CD4-positive, CD25-positive, alpha-beta regulatory T cell (primary cell): ENCODE results near the gene SMIM24. TPM values are rescaled to one million over a fixed set of nuclear protein-coding genes. Genes with fewer than 3 reads are reported as not detected.

Experiments
- ATAC-seq, 2 donors: fragments of 150-1000 bp; cut with Tn5 transposase; one replicate each; pipeline ENCODE4 v1.10.0; 2021; ENCODE audit warnings: low read depth in 2 of 2, moderate number of reproducible peaks in 2 of 2, moderate library complexity in 1 of 2
- DNase-seq, 3 donors: peaks; one replicate each; pipeline versions ENCODE4 v3.0.0 to v3.0.0-alpha.2; 2012 to 2022; ENCODE audit warnings: mixed read lengths in 1 of 3
- H3K27ac ChIP-seq: one replicate; pipeline ENCODE4 v1.7.0; 2013; ENCODE audit warnings: mild to moderate bottlenecking, low read length; ENCODE audit not compliant: insufficient read depth, poor library complexity, severe bottlenecking
- H3K27me3 ChIP-seq: one replicate; pipeline ENCODE4 v1.7.0; 2013; ENCODE audit warnings: low read length; ENCODE audit not compliant: control insufficient read depth, insufficient read depth
- H3K36me3 ChIP-seq: one replicate; pipeline ENCODE4 v1.7.0; 2013; ENCODE audit warnings: mild to moderate bottlenecking, low read length, moderate library complexity; ENCODE audit not compliant: control insufficient read depth, insufficient read depth
- H3K4me1 ChIP-seq: 2 replicates; pipeline ENCODE4 v1.7.0; 2013; ENCODE audit warnings: mild to moderate bottlenecking, low read length; ENCODE audit not compliant: insufficient read depth, control insufficient read depth, poor library complexity, severe bottlenecking
- H3K4me3 ChIP-seq: one replicate; pipeline ENCODE4 v1.7.0; 2013; ENCODE audit warnings: low read depth, mild to moderate bottlenecking, low read length, moderate library complexity
- H3K9me3 ChIP-seq, 2 experiments: 1 replicate in 1 of 2; 2 replicates in 1 of 2; pipeline ENCODE4 v1.7.0; 2013; ENCODE audit warnings: low read length in 2 of 2, mild to moderate bottlenecking in 1 of 2, moderate library complexity in 1 of 2; ENCODE audit not compliant: control insufficient read depth in 2 of 2
- H3K27ac Mint-ChIP-seq, 3 donors: one replicate each; pipeline ENCODE4 v1.8.0; 2020 to 2022; ENCODE audit warnings: mild to moderate bottlenecking in 3 of 3, mixed read lengths in 3 of 3, moderate library complexity in 2 of 3
- H3K27me3 Mint-ChIP-seq: one replicate; pipeline ENCODE4 v1.8.0; 2022; ENCODE audit warnings: mild to moderate bottlenecking, mixed read lengths
- H3K36me3 Mint-ChIP-seq: one replicate; pipeline ENCODE4 v1.8.0; 2020; ENCODE audit warnings: mixed read lengths
- H3K4me1 Mint-ChIP-seq, 4 donors: one replicate each; pipeline ENCODE4 v1.8.0; 2020 to 2022; ENCODE audit warnings: mixed read lengths in 4 of 4, mild to moderate bottlenecking in 1 of 4
- H3K4me3 Mint-ChIP-seq, 4 donors: one replicate each; pipeline ENCODE4 v1.8.0; 2020 to 2022; ENCODE audit warnings: mild to moderate bottlenecking in 4 of 4, mixed read lengths in 4 of 4, moderate library complexity in 3 of 4
- H3K9me3 Mint-ChIP-seq, 7 donors: one replicate each; pipeline ENCODE4 v1.8.0; 2020 to 2022; ENCODE audit warnings: mixed read lengths in 7 of 7, mild to moderate bottlenecking in 3 of 7, moderate library complexity in 2 of 7
- polyA plus RNA-seq, 4 donors: library from polyadenylated mRNA; unstranded; fragments of 300-500 nt; fragmentation: Illumina TruSeq; gene quantifications; one replicate each; pipeline ENCODE4 v1.2.3, GENCODE V29; 2021
- total RNA-seq: library from RNA; stranded (reverse); gene quantifications from one replicate; pipeline ENCODE4 v1.2.3, GENCODE V29; 2022

SMIM24 gene
- total and polyA plus RNA-seq, 5 donors from 2014 or later: 1.4 TPM; not detected in 4

- H3K4me3 ChIP-seq: no peak overlapping the region
- no peaks in the 10 kb centered on the region for H3K4me1 ChIP-seq
- no peak overlapping the region for H3K27ac Mint-ChIP-seq
- H3K9me3 ChIP-seq: no peaks in the 10 kb centered on the region
- H3K36me3 ChIP-seq: peaks cover 3% of the 10 kb centered on the region
- DNase-seq: no peak
- no peaks in the 10 kb centered on the region for H3K4me1 Mint-ChIP-seq
- no peaks in the 10 kb centered on the region for H3K9me3 Mint-ChIP-seq
- no peak for ATAC-seq
- H3K27me3 Mint-ChIP-seq: no peaks in the 10 kb centered on the region
- no peak overlapping the region for H3K4me3 Mint-ChIP-seq
- H3K27me3 ChIP-seq: no peaks in the 10 kb centered on the region
- no peaks in the 10 kb centered on the region for H3K36me3 Mint-ChIP-seq
- H3K27ac ChIP-seq: no peak overlapping the region
Measured at GRCh38 chr19:3458229-3459088, 21.9 kb downstream of the SMIM24 start.

DNA sequence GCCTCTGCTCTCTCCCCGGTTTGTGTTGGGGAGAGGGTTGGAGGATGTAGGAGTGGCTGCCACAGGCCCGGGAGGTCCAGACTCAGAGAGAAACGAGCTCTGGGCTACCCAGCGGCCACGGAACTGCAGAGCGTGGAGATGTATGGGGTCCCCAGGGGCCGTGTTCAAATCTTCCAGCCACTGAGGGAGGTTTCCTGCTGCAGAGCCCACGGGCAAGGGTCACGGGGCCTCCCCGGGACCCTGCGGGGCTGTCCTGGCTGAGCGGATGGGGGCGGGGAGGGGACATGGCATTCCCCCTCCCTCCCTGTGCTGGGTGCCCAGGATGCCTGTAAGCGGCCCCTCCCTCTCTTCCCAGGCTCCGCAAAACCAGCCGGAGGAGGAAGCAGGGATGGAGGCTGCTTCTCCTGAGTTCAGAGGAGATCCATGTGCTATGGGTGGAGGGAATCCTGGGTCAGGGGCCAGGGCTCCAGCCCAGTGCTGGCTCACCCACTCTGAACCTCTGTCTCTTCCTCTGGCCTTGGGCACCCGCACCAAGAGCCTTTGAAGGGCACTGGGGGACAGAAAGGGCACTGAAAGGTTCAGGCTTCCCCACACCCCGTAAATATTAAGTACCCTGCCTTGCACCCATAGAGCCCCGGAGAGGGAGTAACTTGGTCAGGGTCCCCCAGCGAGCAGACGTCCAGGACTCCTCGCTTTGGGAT, 22.6 kb downstream of the SMIM24 start:
- DNase-seq (no peak), ATAC-seq (no peak)
- H3K27me3 ChIP-seq: no peaks in the 10 kb centered on the region
- no peaks in the 10 kb centered on the region for H3K4me1 Mint-ChIP-seq
- no peaks in the 10 kb centered on the region for H3K4me1 ChIP-seq
- H3K9me3 ChIP-seq: no peaks in the 10 kb centered on the region
- H3K9me3 Mint-ChIP-seq: no peaks in the 10 kb centered on the region
- no peak overlapping the region for H3K27ac Mint-ChIP-seq
- no peak overlapping the region for H3K4me3 ChIP-seq
- H3K27ac ChIP-seq: no peak overlapping the region
- peaks cover 6% of the 10 kb centered on the region for H3K36me3 ChIP-seq
- no peaks in the 10 kb centered on the region for H3K36me3 Mint-ChIP-seq
- H3K4me3 Mint-ChIP-seq: no peak overlapping the region
- H3K27me3 Mint-ChIP-seq: no peaks in the 10 kb centered on the region

GRCh38 chr19:3456925-3457527, 23.3 kb downstream of the SMIM24 start:
- Histone ChIP-seq H3K4me3 (no peak overlapping the region), H3K27me3 (no peaks in the 10 kb centered on the region), H3K36me3 (peaks cover 8% of the 10 kb centered on the region), H3K4me1 (no peaks in the 10 kb centered on the region), H3K27ac (no peak overlapping the region), H3K9me3 (no peaks in the 10 kb centered on the region)
- H3K27me3 Mint-ChIP-seq: no peaks in the 10 kb centered on the region
- H3K27ac Mint-ChIP-seq: no peak overlapping the region
- DNase-seq (no peak), ATAC-seq (no peak)
- H3K4me3 Mint-ChIP-seq: no peak overlapping the region
- H3K36me3 Mint-ChIP-seq: no peaks in the 10 kb centered on the region
- H3K9me3 Mint-ChIP-seq: no peaks in the 10 kb centered on the region
- H3K4me1 Mint-ChIP-seq: no peaks in the 10 kb centered on the region

GRCh38 chr19:3455960-3456601, 24.2 kb downstream of the SMIM24 start:
- H3K4me3 ChIP-seq: no peak overlapping the region
- no peaks in the 10 kb centered on the region for H3K4me1 Mint-ChIP-seq
- H3K27me3 Mint-ChIP-seq: no peaks in the 10 kb centered on the region
- no peak for ATAC-seq
- H3K9me3 ChIP-seq: no peaks in the 10 kb centered on the region
- H3K27ac ChIP-seq: no peak overlapping the region
- H3K27ac Mint-ChIP-seq: no peak overlapping the region
- H3K36me3 Mint-ChIP-seq: peaks cover under 1% of the 10 kb centered on the region
- H3K36me3 ChIP-seq: peaks cover 8% of the 10 kb centered on the region
- H3K27me3 ChIP-seq: no peaks in the 10 kb centered on the region
- no peak for DNase-seq
- no peak overlapping the region for H3K4me3 Mint-ChIP-seq
- H3K4me1 ChIP-seq: no peaks in the 10 kb centered on the region
- H3K9me3 Mint-ChIP-seq: no peaks in the 10 kb centered on the region

DNA sequence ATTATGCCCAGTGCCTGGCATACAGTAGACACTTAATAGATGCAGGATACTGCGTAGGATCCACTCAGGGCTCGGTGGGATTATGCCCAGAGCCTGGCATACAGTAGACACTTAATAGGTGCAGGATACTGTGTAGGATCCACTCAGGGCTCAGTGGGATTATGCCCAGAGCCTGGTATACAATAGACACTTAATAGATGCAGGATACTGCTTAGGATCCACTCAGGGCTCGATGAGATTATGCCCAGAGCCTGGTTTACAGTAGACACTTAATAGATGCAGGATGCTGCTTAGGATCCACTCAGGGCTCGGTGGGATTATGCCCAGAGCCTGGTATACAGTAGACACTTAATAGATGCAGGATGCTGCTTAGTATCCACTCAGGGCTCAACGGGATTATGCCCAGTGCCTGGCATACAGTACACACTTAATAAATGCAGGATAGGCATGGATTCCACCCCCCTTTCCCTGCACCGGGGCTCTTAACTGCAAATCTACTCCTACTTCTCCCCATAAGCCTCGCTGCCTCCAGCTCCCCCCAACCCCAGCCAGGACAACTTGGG, 24.9 kb downstream of the SMIM24 start:
- Mint-ChIP-seq H3K36me3 (peaks cover 3% of the 10 kb centered on the region), H3K27me3 (no peaks in the 10 kb centered on the region), H3K4me1 (no peaks in the 10 kb centered on the region), H3K9me3 (no peaks in the 10 kb centered on the region), H3K27ac (no peak overlapping the region), H3K4me3 (no peak overlapping the region)
- Histone ChIP-seq H3K27ac (no peak overlapping the region), H3K36me3 (peaks cover 8% of the 10 kb centered on the region), H3K27me3 (no peaks in the 10 kb centered on the region), H3K9me3 (no peaks in the 10 kb centered on the region), H3K4me3 (no peak overlapping the region), H3K4me1 (no peaks in the 10 kb centered on the region)
- DNase-seq (no peak), ATAC-seq (no peak)

DNA sequence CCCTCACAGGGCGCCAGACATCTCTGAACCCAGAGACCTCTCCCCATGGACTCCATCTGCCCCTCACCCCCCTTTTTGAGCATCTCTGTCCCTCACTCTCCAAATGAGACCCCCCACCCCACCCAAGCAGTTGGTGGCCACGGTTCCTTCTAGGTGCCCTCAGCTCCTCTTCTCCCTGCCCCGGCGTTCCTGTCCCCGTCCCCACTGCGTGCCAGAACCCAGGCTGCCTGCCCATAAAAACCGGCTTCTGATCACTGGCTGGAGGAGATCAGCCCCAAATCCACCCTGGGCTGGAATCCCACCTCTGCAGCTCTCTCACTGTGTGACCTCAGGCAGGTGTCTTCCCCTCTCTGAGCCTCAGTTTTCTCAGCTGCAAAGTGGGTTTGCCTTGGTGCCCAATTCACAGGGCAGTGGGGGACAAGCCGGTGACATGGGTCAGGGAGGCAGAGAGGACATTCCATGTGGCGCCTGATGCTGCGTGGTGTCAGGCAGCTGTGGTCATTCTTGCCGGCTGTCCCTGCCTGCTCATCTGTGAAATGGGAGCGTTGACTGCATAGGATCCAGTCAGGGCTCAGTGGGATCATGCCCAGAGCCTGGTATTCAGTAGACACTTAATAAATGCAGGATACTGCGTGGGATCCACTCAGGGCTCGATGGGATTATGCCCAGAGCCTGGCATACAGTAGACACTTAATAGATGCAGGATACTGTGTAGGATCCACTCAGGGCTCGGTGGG, 25.5 kb downstream of the SMIM24 start:
- Histone ChIP-seq H3K9me3 (no peaks in the 10 kb centered on the region), H3K27me3 (no peaks in the 10 kb centered on the region), H3K36me3 (peaks cover 8% of the 10 kb centered on the region), H3K4me3 (no peak overlapping the region), H3K27ac (no peak overlapping the region), H3K4me1 (no peaks in the 10 kb centered on the region)
- Mint-ChIP-seq H3K4me3 (no peak overlapping the region), H3K9me3 (no peaks in the 10 kb centered on the region), H3K4me1 (no peaks in the 10 kb centered on the region), H3K27ac (no peak overlapping the region), H3K36me3 (peaks cover 3% of the 10 kb centered on the region), H3K27me3 (no peaks in the 10 kb centered on the region)
- DNase-seq (no peak), ATAC-seq (no peak)

DNA sequence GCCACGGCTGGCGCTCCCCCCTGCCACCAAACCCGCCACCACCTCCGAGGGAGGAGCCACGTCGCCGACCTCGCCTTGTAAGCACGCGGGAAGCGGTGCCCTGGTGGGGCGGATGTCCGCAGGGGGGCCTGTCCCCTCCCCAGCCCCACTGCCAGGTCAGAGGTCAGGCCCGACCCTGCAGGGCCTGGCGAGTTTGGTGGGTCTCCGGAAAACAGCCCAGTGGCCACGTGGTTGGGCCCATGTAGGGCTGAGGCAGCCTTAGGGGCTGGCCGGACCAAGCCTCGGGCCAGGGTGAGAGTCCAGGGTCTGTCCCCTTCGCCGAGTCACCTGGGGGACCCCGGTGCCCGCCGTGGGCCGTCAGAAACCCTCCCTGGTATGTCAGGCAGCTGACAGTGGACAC, 26.5 kb downstream of the SMIM24 start:
- peaks cover 11% of the 10 kb centered on the region for H3K36me3 ChIP-seq
- H3K9me3 ChIP-seq: no peaks in the 10 kb centered on the region
- no peaks in the 10 kb centered on the region for H3K27me3 ChIP-seq
- no peak overlapping the region for H3K27ac ChIP-seq
- Mint-ChIP-seq H3K36me3 (peaks cover 3% of the 10 kb centered on the region), H3K9me3 (no peaks in the 10 kb centered on the region), H3K27ac (no peak overlapping the region), H3K4me1 (no peaks in the 10 kb centered on the region), H3K4me3 (no peak overlapping the region), H3K27me3 (no peaks in the 10 kb centered on the region)
- ATAC-seq (no peak), DNase-seq (no peak)
- H3K4me3 ChIP-seq: no peak overlapping the region
- H3K4me1 ChIP-seq: no peaks in the 10 kb centered on the region
